ENCODE results near the gene TMEM164. TPM values are rescaled to one million over a fixed set of nuclear protein-coding genes. Genes with fewer than 3 reads are reported as not detected.
"Not testable (repeated sequence)": the region's sequence is repeated elsewhere in the genome, so short reads cannot be mapped to it uniquely, and the experiment has no call there.

Gene TMEM164
- 25.5 TPM for total RNA-seq

- peak; percentile 86 for DNase-seq (ENCODE audit: low spot score)
Observed at GRCh38 chrX:110002300-110003166, at the start of gene TMEM164. TMEM164 (plus strand) TSS chrX:110003114; CDS start chrX:110003775, 661 bp downstream.

- no peak for DNase-seq (ENCODE audit: low spot score)
Observed at GRCh38 chrX:109954333-109954732, 48.6 kb upstream of the TMEM164 start.

- no peak for DNase-seq (ENCODE audit: low spot score)
Observed at GRCh38 chrX:109954955-109955354, 48.0 kb upstream of the TMEM164 start.

GRCh38 chrX:109958266-109958665, 44.6 kb upstream of the TMEM164 start:
- no peak for DNase-seq (ENCODE audit: low spot score)

GRCh38 chrX:109959356-109959871, 43.5 kb upstream of the TMEM164 start:
- no peak for DNase-seq (ENCODE audit: low spot score)

GRCh38 chrX:109964390-109964789, 38.5 kb upstream of the TMEM164 start:
- DNase-seq (ENCODE audit: low spot score), result no peak

- no peak for DNase-seq (ENCODE audit: low spot score)
Observed at GRCh38 chrX:109966246-109966645, 36.7 kb upstream of the TMEM164 start.

- DNase-seq (ENCODE audit: low spot score), result no peak
Observed at GRCh38 chrX:109967156-109967555, 35.8 kb upstream of the TMEM164 start.

- not testable (repeated sequence) for DNase-seq (ENCODE audit: low spot score)
Observed at GRCh38 chrX:109970841-109971240, 32.1 kb upstream of the TMEM164 start.

GRCh38 chrX:109974906-109975655, 27.8 kb upstream of the TMEM164 start:
- no peak for DNase-seq (ENCODE audit: low spot score)

GRCh38 chrX:109985210-109985609, 17.7 kb upstream of the TMEM164 start:
- DNase-seq (ENCODE audit: low spot score), result not testable (repeated sequence)

- DNase-seq (ENCODE audit: low spot score), result no peak
Observed at GRCh38 chrX:109987884-109988283, 15.0 kb upstream of the TMEM164 start.

GRCh38 chrX:109990582-109991276, 12.2 kb upstream of the TMEM164 start:
- DNase-seq (ENCODE audit: low spot score), result no peak

- no peak for DNase-seq (ENCODE audit: low spot score)
Observed at GRCh38 chrX:109992203-109992602, 10.7 kb upstream of the TMEM164 start.

GRCh38 chrX:109995155-109995554, 7.8 kb upstream of the TMEM164 start:
- DNase-seq (ENCODE audit: low spot score), result no peak

- DNase-seq (ENCODE audit: low spot score), result no peak
Observed at GRCh38 chrX:109997786-109998452, 5.0 kb upstream of the TMEM164 start.

GRCh38 chrX:110000000-110000399, 2.9 kb upstream of the TMEM164 start:
- no peak for DNase-seq (ENCODE audit: low spot score)

GRCh38 chrX:110000847-110001713, 1.8 kb upstream of the TMEM164 start:
- no peak for DNase-seq (ENCODE audit: low spot score)

GRCh38 chrX:110001740-110002299, 1.1 kb upstream of the TMEM164 start:
- DNase-seq (ENCODE audit: low spot score), result no peak
